Activated B cell treated with CpG ODN at 0.5 μM for 24 hours (primary cell): ENCODE data around the gene NDFIP2. TPM values are rescaled to one million over a fixed set of nuclear protein-coding genes. Genes with fewer than 3 reads are reported as not detected.

ENCODE experiments used
- ATAC-seq: fragments of 200-7000 bp; cut with Tn5 transposase; one replicate; pipeline ENCODE4 v1.10.0; 2021; ENCODE audit warnings: low read depth, mild to moderate bottlenecking, moderate library complexity
- CTCF ChIA-PET: fragments of 350-600 bp; sonication (Branson Sonifier 250); formaldehyde crosslinking; loops from one replicate; lab custom pipeline; 2021; ENCODE audit warnings: antibody characterized with exemption; lab: Charles Lee
- POLR2A ChIA-PET: fragments of 350-600 bp; sonication (Branson Sonifier 250); formaldehyde crosslinking; loops from one replicate; lab custom pipeline; 2021; ENCODE audit warnings: antibody characterized with exemption; lab: Charles Lee
- DNase-seq: peaks from one replicate; pipeline ENCODE4 v3.0.0; 2022
- H3K27ac Mint-ChIP-seq: one replicate; pipeline ENCODE4 v1.8.0; 2020; ENCODE audit warnings: mixed read lengths
- H3K27me3 Mint-ChIP-seq: one replicate; pipeline ENCODE4 v1.8.0; 2021; ENCODE audit warnings: mixed read lengths
- H3K36me3 Mint-ChIP-seq: one replicate; pipeline ENCODE4 v1.8.0; 2021; ENCODE audit warnings: low read depth, mixed read lengths
- H3K4me1 Mint-ChIP-seq: one replicate; pipeline ENCODE4 v1.8.0; 2021; ENCODE audit warnings: mixed read lengths
- H3K4me3 Mint-ChIP-seq: one replicate; pipeline ENCODE4 v1.8.0; 2020; ENCODE audit warnings: mild to moderate bottlenecking, mixed read lengths
- H3K9me3 Mint-ChIP-seq: one replicate; pipeline ENCODE4 v1.8.0; 2020; ENCODE audit warnings: mixed read lengths
- CTCF ChIP-seq: fragments of 200-600 bp; IDR thresholded peaks from one replicate; pipeline ENCODE4 v1.8.0; 2022; ENCODE audit warnings: antibody characterized with exemption, mild to moderate bottlenecking
- intact Hi-C: fragments of 100-400 bp; cut with micrococcal nuclease; formaldehyde crosslinking; loops from one replicate; pipeline ENCODE4 v1.15.1; 2024
- total RNA-seq: library from RNA; stranded (reverse); gene quantifications from 2 replicates; pipeline ENCODE4 v1.2.3, GENCODE V29; 2022

NDFIP2 gene
- total RNA-seq, 1 donor from 2014 or later, result 2.8 TPM

GRCh38 chr13:79585033-79585432 lies 104.1 kb downstream of the NDFIP2 start:
- ATAC-seq, result no peak
- no peak for TF ChIP-seq CTCF
- intact Hi-C loops, result no loop called here

GRCh38 chr13:79589603-79590393 lies 108.8 kb downstream of the NDFIP2 start:
- intact Hi-C loops, result no loop called here
- ChIA-PET POLR2A (no interaction called here), CTCF (interaction anchor here (0.5 kb wide), 1 partner anchor 1469 kb away, joined by 5 read pairs; no protein-coding TSS in a partner anchor)
- Mint-ChIP-seq H3K27me3 (no peaks in the 10 kb centered on the region), H3K4me3 (no peak overlapping the region), H3K36me3 (no peaks in the 10 kb centered on the region), H3K9me3 (peaks cover 14% of the 10 kb centered on the region), H3K27ac (no peak overlapping the region), H3K4me1 (no peaks in the 10 kb centered on the region)
- DNase-seq, result no peak
- no peak for ATAC-seq
- no peak for TF ChIP-seq CTCF

More at GRCh38 chr13:79585033-79585432, 104.1 kb downstream of the NDFIP2 start:
- Mint-ChIP-seq H3K27ac (no peak overlapping the region), H3K4me3 (no peak overlapping the region), H3K36me3 (no peaks in the 10 kb centered on the region), H3K9me3 (peaks cover 14% of the 10 kb centered on the region), H3K4me1 (no peaks in the 10 kb centered on the region), H3K27me3 (no peaks in the 10 kb centered on the region)
- DNase-seq, result no peak
- CTCF ChIA-PET, result interaction anchor here (1.0 kb wide), 1 partner anchor 9 kb away, joined by 3 read pairs; no protein-coding TSS in a partner anchor
- POLR2A ChIA-PET, result interaction anchor here (0.7 kb wide), 1 partner anchor 74 kb away, joined by 4 read pairs; no protein-coding TSS in a partner anchor

GRCh38 chr13:79590394-79590676 lies 109.4 kb downstream of the NDFIP2 start:
- H3K4me1 Mint-ChIP-seq, result no peaks in the 10 kb centered on the region
- intact Hi-C loops, result no loop called here
- H3K36me3 Mint-ChIP-seq, result no peaks in the 10 kb centered on the region
- peaks cover 11% of the 10 kb centered on the region for H3K9me3 Mint-ChIP-seq
- H3K27ac Mint-ChIP-seq, result no peak overlapping the region
- ChIA-PET CTCF (interaction anchor here (0.5 kb wide), 1 partner anchor 1469 kb away, joined by 5 read pairs; no protein-coding TSS in a partner anchor), POLR2A (no interaction called here)
- no peak for TF ChIP-seq CTCF
- DNase-seq, result no peak
- H3K4me3 Mint-ChIP-seq, result no peak overlapping the region
- no peak for ATAC-seq
- no peaks in the 10 kb centered on the region for H3K27me3 Mint-ChIP-seq

- no peaks in the 10 kb centered on the region for H3K27me3 Mint-ChIP-seq
- H3K4me1 Mint-ChIP-seq, result no peaks in the 10 kb centered on the region
- POLR2A ChIA-PET, result no interaction called here
- H3K36me3 Mint-ChIP-seq, result no peaks in the 10 kb centered on the region
- TF ChIP-seq CTCF, result no peak
- peaks cover 8% of the 10 kb centered on the region for H3K9me3 Mint-ChIP-seq
- CTCF ChIA-PET, result no interaction called here
- DNase-seq, result no peak
- no peak overlapping the region for H3K4me3 Mint-ChIP-seq
- H3K27ac Mint-ChIP-seq, result no peak overlapping the region
- ATAC-seq, result no peak
- intact Hi-C loops, result no loop called here
These were observed 110.5 kb downstream of the NDFIP2 start for GRCh38 chr13:79591493-79591892.

- POLR2A ChIA-PET, result no interaction called here
- DNase-seq (no peak), ATAC-seq (no peak)
- no peaks in the 10 kb centered on the region for H3K4me1 Mint-ChIP-seq
- H3K27me3 Mint-ChIP-seq, result no peaks in the 10 kb centered on the region
- H3K36me3 Mint-ChIP-seq, result no peaks in the 10 kb centered on the region
- peaks cover 6% of the 10 kb centered on the region for H3K9me3 Mint-ChIP-seq
- TF ChIP-seq CTCF, result no peak
- H3K4me3 Mint-ChIP-seq, result no peak overlapping the region
- intact Hi-C loops, result no loop called here
- H3K27ac Mint-ChIP-seq, result no peak overlapping the region
- CTCF ChIA-PET, result no interaction called here
These were observed 112.2 kb downstream of the NDFIP2 start for GRCh38 chr13:79593121-79593520.
